H7 (cell line): ENCODE data around the gene SESTD1. TPM values are rescaled to one million over a fixed set of nuclear protein-coding genes. Genes with fewer than 3 reads are reported as not detected.

Experiments
- DNase-seq: peaks from one replicate; pipeline ENCODE4 v3.0.0; 2012
- H3K27me3 ChIP-seq: 2 replicates; pipeline ENCODE4 v1.6.0; 2011; ENCODE audit warnings: mild to moderate bottlenecking, low read length; ENCODE audit not compliant: control insufficient read depth, insufficient read depth
- H3K36me3 ChIP-seq: replicated peaks from 2 replicates; pipeline ENCODE4 v1.5.1; 2011; ENCODE audit warnings: low read length; ENCODE audit not compliant: control insufficient read depth, insufficient read depth
- H3K4me3 ChIP-seq: 2 replicates; pipeline ENCODE4 v1.5.1; 2011; ENCODE audit warnings: low read depth, mild to moderate bottlenecking, control low read depth, low read length, moderate library complexity; ENCODE audit not compliant: insufficient read depth
- total RNA-seq: library from RNA; depleted of rRNA; stranded (reverse); fragments of >200 nt; shearing (Covaris generic); gene quantifications from 2 replicates; pipeline ENCODE4 v1.2.3, GENCODE V29; 2014

The SESTD1 gene
- total RNA-seq, 1 experiment from 2014 or later: 17.7 TPM

DNA sequence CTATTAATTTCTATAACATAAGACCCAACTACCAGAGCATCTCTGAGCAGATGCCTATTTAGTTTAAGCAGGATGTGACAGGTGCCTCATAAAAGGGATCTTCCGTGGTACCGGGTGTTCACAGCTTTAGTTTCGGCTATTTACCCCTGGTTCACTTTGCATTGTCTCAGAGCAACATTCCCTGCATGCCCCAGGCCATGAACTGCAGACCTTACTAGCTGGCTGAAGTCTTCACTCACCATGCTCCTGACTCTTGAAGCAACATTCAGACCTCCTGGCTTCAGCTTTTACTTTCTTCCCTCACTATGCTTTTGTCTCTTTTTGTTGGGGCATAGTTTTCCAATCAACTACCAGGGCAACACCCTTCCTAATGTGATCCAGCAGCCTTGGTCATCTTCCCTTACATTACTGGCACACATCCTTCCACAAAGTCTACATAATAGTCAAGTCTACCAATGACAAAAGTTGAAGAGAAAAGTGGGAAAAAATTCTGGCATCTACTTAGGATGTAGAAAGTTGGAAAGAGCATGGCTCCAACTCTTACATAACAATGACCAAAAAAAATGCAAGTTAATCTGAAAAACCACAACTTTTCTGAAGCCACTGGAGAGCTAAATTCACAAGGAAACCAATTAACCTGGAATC, 99.2 kb downstream of the SESTD1 start:
- H3K27me3 ChIP-seq: no peaks in the 10 kb centered on the region
- H3K4me3 ChIP-seq: no peak overlapping the region
- DNase-seq: no peak
- no peaks in the 10 kb centered on the region for H3K36me3 ChIP-seq

DNA sequence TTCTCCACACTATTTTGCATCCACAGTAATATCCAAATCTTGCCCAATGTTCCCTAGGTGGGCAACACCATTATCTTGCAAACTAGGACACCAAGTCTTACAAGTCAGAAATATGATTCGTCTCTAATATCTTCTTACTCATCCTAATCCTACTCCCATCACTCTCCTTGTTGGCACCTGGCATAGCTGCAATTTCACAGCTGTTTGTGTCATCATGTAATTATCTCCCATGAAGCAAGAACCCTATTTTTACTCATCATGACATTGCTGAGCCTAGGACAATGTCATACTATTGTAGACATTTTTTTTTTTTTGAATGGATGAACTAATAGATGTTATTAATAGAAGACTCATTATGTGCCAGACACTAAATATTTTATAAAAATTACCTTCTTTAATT, 123.4 kb downstream of the SESTD1 start:
- no peak for DNase-seq
- Histone ChIP-seq H3K4me3 (no peak overlapping the region), H3K36me3 (no peaks in the 10 kb centered on the region), H3K27me3 (no peaks in the 10 kb centered on the region)

DNA sequence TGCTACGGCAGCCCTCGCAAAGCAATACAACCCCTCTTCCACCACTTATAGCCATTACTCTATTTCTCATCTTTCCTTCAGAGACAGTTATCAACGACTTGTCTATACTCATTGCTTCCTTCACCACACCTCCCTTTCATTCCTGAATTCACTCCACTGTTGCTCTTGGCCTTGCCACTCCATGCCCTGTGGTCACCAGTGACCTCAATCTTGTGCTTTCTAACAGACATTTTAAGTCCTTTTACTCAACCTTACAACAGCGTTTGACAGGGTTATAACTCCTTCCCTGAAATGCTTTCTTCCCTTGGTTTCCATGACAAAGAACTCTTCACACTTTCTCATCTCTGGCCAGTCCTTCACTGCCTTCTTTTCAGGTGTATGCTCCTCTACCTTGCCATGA, 124.1 kb downstream of the SESTD1 start:
- Histone ChIP-seq H3K27me3 (no peaks in the 10 kb centered on the region), H3K36me3 (no peaks in the 10 kb centered on the region), H3K4me3 (no peak overlapping the region)
- no peak for DNase-seq

DNA sequence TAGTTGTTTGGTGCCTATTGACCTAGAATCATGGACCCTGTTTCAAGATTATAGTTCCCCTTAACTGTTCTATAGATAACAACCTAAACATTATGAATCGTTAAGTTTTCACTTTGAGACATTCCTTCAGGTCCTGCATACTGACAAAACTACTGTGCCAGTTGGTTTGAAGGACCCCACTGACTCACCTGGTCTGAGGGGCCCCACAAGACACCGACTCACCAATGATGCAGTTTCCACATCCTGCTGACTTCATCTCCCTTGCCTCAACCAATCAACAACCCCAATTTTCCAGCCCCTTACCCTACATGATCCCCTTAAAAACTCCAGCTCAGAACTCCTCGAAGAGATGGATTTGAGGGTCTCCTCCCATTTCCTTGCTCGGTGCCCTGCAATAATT, 125.1 kb downstream of the SESTD1 start:
- no peaks in the 10 kb centered on the region for H3K36me3 ChIP-seq
- H3K27me3 ChIP-seq: no peaks in the 10 kb centered on the region
- no peak overlapping the region for H3K4me3 ChIP-seq
- no peak for DNase-seq

DNA sequence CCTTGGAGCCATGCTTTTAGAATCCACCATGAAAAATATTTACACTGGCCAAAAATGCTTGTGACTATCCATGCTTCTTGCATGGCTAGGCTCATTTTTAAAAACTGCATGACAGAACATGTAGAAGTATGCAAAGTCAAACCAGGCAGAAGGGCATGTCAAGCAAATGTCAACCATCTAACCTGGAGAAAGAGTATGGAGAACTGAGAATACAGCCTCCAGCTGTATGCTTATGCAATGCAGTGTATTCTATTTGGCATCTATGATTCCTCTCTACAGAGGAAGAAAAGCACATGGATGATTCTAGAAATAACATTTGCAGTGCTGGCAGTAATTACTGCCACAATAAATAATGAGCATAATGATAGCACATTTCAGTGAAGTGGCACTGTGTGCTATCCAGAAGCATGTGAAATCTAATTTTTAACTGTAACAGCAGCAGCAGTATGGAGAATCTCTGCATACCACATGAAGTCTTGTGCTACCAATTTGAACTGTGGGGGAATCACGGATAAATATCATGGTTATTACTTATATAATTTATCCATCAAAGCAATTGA, 127.4 kb downstream of the SESTD1 start:
- H3K4me3 ChIP-seq: no peak overlapping the region
- H3K27me3 ChIP-seq: no peaks in the 10 kb centered on the region
- no peak for DNase-seq
- no peaks in the 10 kb centered on the region for H3K36me3 ChIP-seq

DNA sequence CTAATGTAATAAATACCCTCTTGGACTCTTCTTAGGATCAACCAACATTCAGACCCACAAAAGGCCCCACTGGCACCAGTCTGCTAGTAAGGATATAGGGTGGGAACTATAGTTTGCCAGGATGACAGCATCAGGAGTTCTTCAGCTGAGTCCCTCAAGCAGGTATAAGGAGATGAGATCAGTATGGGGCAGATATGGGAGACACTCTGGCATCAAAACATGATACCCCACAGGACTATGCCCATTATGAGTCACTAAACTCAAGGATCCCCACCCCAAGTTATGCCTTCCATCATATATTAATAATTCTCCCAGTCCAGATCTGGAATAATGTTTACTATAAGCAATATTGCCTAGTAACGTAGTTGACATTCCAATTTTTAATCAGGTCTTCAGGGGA, 131.6 kb downstream of the SESTD1 start:
- Histone ChIP-seq H3K4me3 (no peak overlapping the region), H3K27me3 (no peaks in the 10 kb centered on the region), H3K36me3 (no peaks in the 10 kb centered on the region)
- no peak for DNase-seq

DNA sequence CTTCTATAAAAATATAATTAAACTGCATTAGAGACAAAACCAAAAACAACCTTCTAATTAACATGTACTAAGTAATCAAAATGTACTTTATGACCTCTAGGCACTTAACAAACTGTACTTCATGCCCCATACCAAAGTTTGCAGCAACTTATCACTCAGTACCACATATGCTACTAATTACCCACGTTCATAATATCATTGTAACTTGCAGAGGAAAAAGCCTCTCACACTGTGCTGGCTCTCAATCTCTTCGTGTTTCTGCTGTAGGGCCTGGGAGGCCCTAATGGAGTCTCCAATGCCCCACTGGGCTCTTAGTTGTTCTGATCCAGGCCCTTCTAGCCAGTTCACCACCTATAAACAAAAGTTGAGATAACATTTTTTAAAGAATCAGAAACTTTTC, 132.6 kb downstream of the SESTD1 start:
- Histone ChIP-seq H3K27me3 (no peaks in the 10 kb centered on the region), H3K4me3 (no peak overlapping the region), H3K36me3 (no peaks in the 10 kb centered on the region)
- DNase-seq: no peak

DNA sequence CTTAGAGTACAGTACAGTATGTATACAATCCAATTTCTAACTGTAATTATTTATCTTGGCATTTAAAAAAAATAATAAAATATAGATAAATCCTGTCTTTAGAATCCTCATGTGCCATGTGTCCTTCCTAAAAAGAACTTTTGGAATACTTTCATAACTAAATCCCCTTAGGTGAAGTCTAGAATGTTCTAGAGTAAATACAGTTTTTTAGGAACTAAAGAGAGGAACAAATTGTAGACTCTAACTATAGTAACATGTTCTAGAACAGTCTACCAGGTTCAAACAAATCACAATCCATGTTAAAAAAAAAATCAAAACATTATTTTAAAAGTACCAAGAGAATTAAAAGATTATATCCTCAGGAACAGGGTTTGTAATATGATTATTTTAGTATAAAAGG, 134.1 kb downstream of the SESTD1 start:
- no peak for DNase-seq
- Histone ChIP-seq H3K36me3 (no peaks in the 10 kb centered on the region), H3K27me3 (no peaks in the 10 kb centered on the region), H3K4me3 (no peak overlapping the region)

DNA sequence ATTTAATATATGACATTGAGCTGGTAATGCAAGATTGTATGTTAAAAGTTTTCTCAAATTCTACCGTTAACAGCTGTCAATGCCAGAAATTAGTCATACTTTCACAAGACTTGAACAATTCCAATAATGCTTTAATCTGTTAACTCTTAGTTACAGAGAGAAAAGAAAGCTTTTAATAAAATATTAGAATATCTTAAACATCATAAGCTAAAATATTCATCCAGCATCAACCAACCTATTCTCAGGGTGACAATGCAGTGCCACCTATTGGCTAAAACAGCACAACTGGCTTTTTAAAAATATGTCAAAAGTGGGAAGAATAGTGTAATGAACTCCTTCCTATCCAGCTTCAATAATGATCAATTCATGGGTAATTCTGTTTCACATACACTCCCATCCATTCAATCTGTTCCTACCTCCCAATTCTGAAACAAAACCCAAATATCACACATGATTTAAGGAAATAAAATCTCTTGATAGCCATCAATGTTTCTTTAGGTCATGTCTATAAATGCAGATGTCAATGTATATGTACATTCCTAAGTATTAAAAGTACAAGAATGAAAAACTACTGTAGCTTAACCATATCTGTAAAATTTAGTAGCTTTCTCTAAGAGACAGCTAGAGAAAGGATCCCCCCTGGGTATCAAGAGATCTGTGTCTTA, 134.9 kb downstream of the SESTD1 start:
- no peak for DNase-seq
- Histone ChIP-seq H3K27me3 (no peaks in the 10 kb centered on the region), H3K4me3 (no peak overlapping the region), H3K36me3 (no peaks in the 10 kb centered on the region)

DNA sequence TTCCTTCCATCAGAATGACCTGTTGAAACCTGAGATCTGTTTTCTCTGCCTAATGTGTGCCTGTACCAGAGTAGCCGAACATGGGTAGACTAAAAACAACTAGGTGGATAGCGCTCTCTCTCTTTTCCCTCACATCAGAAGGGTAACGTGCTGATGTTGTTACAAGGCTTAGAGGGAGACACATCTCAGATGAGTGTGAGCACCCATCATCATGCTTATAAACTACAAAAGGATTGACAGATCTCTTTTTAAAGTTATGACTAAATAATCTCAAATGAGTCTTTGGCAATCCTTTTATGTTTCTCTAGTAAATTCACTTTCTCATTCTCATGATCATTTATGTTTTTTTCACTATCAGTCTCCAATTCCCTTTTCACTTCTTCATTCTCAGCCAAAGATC, 139.2 kb downstream of the SESTD1 start:
- no peak overlapping the region for H3K4me3 ChIP-seq
- no peak for DNase-seq
- no peaks in the 10 kb centered on the region for H3K27me3 ChIP-seq
- no peaks in the 10 kb centered on the region for H3K36me3 ChIP-seq

DNA sequence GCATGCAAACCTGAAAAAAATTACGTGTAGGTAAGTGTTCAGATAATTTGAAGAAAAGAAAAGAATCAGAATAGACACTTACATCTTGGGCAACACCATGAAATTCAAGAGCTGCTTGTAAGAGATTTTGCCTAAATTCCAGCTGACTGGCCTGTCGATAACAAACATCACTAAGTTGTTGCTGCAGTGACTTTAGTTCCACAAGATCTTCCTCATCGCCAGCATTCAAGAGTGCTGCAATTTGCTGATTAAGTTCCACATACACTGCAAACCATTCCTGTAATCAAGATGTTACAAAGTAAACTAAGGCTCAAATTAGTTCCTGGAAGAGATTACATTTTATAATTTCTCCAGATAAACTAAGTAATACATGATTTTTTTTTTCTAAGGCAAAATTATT, 140.3 kb downstream of the SESTD1 start:
- Histone ChIP-seq H3K4me3 (no peak overlapping the region), H3K36me3 (no peaks in the 10 kb centered on the region), H3K27me3 (no peaks in the 10 kb centered on the region)
- DNase-seq: no peak

DNA sequence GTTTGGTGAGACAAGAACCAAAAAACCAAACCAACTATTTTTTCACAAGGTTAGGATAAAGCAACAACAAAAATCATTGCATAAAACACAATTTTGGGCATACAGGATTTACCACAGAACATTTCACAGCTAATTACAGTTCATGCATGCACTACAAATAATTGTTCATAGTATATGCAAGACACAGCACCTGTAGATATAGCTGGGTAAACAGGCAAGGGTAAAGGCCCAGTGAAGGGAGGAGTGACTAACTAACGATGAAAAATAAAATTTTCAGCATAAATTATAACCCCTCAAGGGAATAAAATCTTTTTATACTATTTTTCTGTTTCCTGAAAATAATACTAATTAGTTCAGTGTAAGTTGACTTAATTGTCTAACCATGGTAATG, 141.4 kb downstream of the SESTD1 start:
- no peak for DNase-seq
- no peak overlapping the region for H3K4me3 ChIP-seq
- no peaks in the 10 kb centered on the region for H3K27me3 ChIP-seq
- H3K36me3 ChIP-seq: no peaks in the 10 kb centered on the region

DNA sequence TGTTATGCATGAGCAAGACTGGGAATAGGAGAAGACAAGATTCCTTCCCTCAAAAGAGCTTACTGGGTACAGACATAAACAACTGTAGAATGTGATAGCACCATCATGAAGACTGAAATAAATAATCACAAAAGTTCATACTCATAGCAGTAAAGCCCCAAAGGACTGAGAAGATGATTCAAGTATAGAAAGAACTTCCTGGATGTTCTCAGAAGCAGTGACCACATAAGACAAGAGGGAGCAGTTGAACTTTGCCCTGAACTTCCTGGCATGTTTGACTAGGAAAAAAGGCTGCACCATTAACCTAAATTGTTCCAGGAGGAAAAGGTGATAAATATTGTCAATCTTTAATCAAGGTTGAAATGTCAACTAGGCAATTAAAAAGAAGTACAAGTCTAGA, 156.9 kb downstream of the SESTD1 start:
- no peaks in the 10 kb centered on the region for H3K27me3 ChIP-seq
- DNase-seq: no peak
- H3K36me3 ChIP-seq: no peaks in the 10 kb centered on the region; the same call in none of the 2 replicates
- H3K4me3 ChIP-seq: no peak overlapping the region

DNA sequence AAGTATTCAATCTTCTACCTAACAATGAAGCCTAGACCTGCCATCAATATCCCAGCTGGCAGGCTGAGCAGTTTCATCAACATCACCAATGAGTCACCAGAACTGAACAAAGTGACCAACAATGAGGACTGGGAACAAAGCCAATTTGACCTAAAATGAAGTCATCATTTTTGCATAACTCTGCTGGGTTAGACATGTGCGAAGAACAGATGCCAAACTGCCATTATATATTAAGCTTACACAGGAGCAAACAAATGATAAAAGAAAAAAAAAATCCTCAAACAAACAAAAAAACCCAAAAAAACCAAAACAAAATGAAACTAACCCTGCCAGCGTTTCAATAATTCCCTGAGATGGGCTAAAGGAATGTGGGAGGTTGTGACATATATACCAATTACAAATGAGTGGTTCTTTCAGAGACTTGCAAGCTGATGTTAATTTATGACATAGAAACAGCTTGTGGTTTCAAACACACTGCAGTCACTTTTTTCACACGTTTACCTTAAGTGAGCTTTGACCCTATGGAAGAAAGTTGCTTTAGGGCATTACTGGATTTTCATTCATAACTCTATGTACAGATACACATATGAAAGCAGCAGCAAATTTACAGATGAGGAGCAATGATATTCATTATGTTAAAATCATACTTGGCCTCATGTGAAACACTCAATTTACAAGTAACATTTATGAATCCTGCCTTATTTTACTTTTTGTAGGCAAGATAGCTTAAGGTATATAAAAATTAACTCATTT, 157.8 kb downstream of the SESTD1 start:
- no peaks in the 10 kb centered on the region; the same call in 1 of the 2 replicates for H3K36me3 ChIP-seq
- DNase-seq: no peak
- no peaks in the 10 kb centered on the region for H3K27me3 ChIP-seq
- no peak overlapping the region for H3K4me3 ChIP-seq

DNA sequence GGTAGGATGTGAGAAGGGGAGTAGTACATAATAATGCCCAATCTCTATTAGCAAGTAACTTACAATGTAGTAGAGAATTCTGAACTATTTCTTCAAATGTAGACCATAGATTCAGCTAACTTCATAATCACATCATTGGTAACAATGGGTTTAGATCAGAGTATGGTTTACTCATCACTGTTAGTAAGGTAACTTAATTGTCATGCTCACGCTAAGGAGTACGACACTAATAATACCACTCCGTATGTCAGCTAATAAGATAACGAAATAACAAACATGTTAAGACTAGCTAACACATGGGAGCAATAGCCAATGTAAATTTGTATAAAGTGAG, 158.3 kb downstream of the SESTD1 start:
- Histone ChIP-seq H3K4me3 (no peak overlapping the region), H3K27me3 (no peaks in the 10 kb centered on the region), H3K36me3 (no peaks in the 10 kb centered on the region; the same call in 1 of the 2 replicates)
- DNase-seq: no peak
